SK-N-MC (cell line): ENCODE results near the gene LMO1.

ENCODE experiments used
- EZH2 ChIP-seq: fragments of 200-600 bp; sonication (generic); IDR thresholded peaks from one replicate; pipeline ENCODE4 v1.6.1; 2017; ENCODE audit warnings: antibody characterized with exemption
- FOXP2 ChIP-seq: optimal IDR thresholded peaks from 2 replicates; pipeline ENCODE3; 2011; ENCODE audit warnings: mild to moderate bottlenecking, moderate library complexity; ENCODE audit not compliant: insufficient read depth; ENCODE audit errors: extremely low read length, control extremely low read depth
- POLR2AphosphoS5 ChIP-seq: IDR thresholded peaks from 2 replicates; pipeline ENCODE4 v1.6.1; 2012; ENCODE audit warnings: mild to moderate bottlenecking, low read depth, low read length, borderline replicate concordance

DNA sequence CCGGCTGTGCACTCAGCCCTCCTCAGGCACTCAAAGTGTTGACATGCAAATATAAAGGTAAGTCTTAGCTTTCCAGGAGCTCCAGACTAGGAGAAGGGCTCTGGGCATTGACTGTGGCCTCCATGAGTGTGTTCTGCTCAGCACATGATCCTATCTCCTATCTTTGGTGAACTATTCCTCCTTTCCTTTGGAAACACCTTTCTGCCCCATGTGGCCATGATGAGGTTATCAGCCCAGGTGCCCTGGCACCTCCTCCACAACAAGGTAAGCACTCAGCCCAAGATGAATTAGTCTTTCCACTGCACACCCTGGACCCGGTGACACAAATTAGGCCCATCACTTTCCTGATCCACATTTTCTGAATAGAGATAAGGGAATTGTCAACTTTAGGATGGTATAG lies 37.9 kb upstream of the LMO1 start:
- no peak for TF ChIP-seq POLR2AphosphoS5
- no peak for TF ChIP-seq EZH2
- TF ChIP-seq FOXP2 = no peak
